HFFc6 (cell line): ENCODE measurements around the gene ADH7. TPM values are rescaled to one million over a fixed set of nuclear protein-coding genes. Genes with fewer than 3 reads are reported as not detected.

ENCODE experiments used
- DNase-seq: peaks from one replicate; pipeline ENCODE4 v3.0.0-alpha.2; 2018
- H3K27ac Mint-ChIP-seq: 2 replicates; pipeline ENCODE4 v1.8.0; 2020; ENCODE audit warnings: mild to moderate bottlenecking, mixed read lengths
- H3K27me3 Mint-ChIP-seq: 2 replicates; pipeline ENCODE4 v1.8.0; 2021; ENCODE audit warnings: mild to moderate bottlenecking, moderate library complexity, mixed read lengths; ENCODE audit not compliant: insufficient read depth
- H3K36me3 Mint-ChIP-seq: 2 replicates; pipeline ENCODE4 v1.8.0; 2021; ENCODE audit warnings: low read depth, mixed read lengths
- H3K4me1 Mint-ChIP-seq: 2 replicates; pipeline ENCODE4 v1.8.0; 2020; ENCODE audit warnings: low read depth, mixed read lengths
- H3K4me3 Mint-ChIP-seq: 2 replicates; pipeline ENCODE4 v1.8.0; 2020; ENCODE audit warnings: mild to moderate bottlenecking, moderate library complexity, mixed read lengths
- H3K9me3 Mint-ChIP-seq: 2 replicates; pipeline ENCODE4 v1.8.0; 2020; ENCODE audit warnings: mild to moderate bottlenecking, mixed read lengths
- total RNA-seq, 6 experiments: library from RNA; stranded (reverse); fragmentation: NEBNext Ultra II Directional; extraction: Animal tissue kit (Norgen Biotek cat#: 25700); gene quantifications; 2 replicates in 1 of 6; 3 replicates in 5 of 6; pipeline ENCODE4 v1.2.3, GENCODE V29; 2021
- TF ChIP-seq, protein P1 (sequence below): fragments of 200-600 bp; sonication (generic); IDR thresholded peaks from 2 replicates; pipeline ENCODE4 v1.5.0; 2021; ENCODE audit warnings: antibody characterized with exemption, mild to moderate bottlenecking

ADH7 gene
- total RNA-seq, 6 experiments from 2014 or later: not detected

DNA sequence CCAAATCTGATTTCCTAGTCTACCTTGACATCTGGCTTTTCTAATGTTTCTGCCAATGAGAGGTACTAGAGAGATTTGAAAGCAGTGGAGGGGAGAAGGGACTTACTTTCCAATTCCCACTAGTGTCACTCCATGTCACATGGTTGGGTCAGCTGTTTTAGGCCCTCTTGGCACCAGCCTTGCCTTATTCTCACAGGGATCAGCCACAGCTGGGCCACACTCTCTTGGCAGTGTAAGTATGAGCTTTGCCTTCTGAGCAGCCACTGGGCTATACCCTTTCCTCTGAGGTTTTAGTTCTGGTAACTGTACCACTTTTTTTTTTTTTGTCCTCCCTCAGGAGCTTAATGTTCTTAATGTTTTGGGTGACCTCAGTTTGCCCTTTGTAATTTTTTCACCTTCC lies 72.4 kb downstream of the ADH7 start:
- Mint-ChIP-seq H3K27ac (no peak overlapping the region), H3K27me3 (no peaks in the 10 kb centered on the region; the same call in 1 of the 2 replicates), H3K36me3 (no peaks in the 10 kb centered on the region), H3K4me1 (no peaks in the 10 kb centered on the region), H3K9me3 (no peaks in the 10 kb centered on the region; the same call in 1 of the 2 replicates), H3K4me3 (no peak overlapping the region)
- DNase-seq: no peak
- TF ChIP-seq, protein P1, sequence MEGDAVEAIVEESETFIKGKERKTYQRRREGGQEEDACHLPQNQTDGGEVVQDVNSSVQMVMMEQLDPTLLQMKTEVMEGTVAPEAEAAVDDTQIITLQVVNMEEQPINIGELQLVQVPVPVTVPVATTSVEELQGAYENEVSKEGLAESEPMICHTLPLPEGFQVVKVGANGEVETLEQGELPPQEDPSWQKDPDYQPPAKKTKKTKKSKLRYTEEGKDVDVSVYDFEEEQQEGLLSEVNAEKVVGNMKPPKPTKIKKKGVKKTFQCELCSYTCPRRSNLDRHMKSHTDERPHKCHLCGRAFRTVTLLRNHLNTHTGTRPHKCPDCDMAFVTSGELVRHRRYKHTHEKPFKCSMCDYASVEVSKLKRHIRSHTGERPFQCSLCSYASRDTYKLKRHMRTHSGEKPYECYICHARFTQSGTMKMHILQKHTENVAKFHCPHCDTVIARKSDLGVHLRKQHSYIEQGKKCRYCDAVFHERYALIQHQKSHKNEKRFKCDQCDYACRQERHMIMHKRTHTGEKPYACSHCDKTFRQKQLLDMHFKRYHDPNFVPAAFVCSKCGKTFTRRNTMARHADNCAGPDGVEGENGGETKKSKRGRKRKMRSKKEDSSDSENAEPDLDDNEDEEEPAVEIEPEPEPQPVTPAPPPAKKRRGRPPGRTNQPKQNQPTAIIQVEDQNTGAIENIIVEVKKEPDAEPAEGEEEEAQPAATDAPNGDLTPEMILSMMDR: no peak

Other genes starting within 250 kb of the ADH7 start
- gene ADH6, start 216.1 kb downstream of the ADH7 start, total RNA-seq: not detected
- not detected for gene ADH1A, start 144.4 kb downstream of the ADH7 start, total RNA-seq
- gene ADH1B, start 113.9 kb downstream of the ADH7 start, total RNA-seq: not detected
- gene ADH1C, start 82.6 kb downstream of the ADH7 start, total RNA-seq: not detected
- gene C4orf17, start 75.7 kb upstream of the ADH7 start, total RNA-seq: not detected
- gene TRMT10A, start 128.7 kb upstream of the ADH7 start, total RNA-seq: 1 to 10 TPM; 4.1 to 6.8 (median 5.2) TPM
- gene MTTP, start 139.5 kb upstream of the ADH7 start, total RNA-seq: not detected
- under 1 TPM in 5 of 6 experiments, not detected in 1; 0.02 to 0.03 (median 0.02) TPM for gene C4orf54, start 222.5 kb upstream of the ADH7 start, total RNA-seq